ENCODE data around the gene FAM240B. TPM values are rescaled to one million over a fixed set of nuclear protein-coding genes. Genes with fewer than 3 reads are reported as not detected.

Gene FAM240B
- total and polyA plus RNA-seq, 2 experiments from 2014 or later, result not detected

- Histone ChIP-seq H3K36me3 (no peaks in the 10 kb centered on the region), H3K27me3 (no peaks in the 10 kb centered on the region)
- no peak for DNase-seq (ENCODE audit: low read depth in 1 of 2, low spot score in 1 of 2)
Measured at GRCh38 chr9:38671372-38671731, 48.6 kb downstream of the FAM240B start.

GRCh38 chr9:38670542-38671371 lies 49.2 kb downstream of the FAM240B start:
- Histone ChIP-seq H3K4me3 (no peak overlapping the region), H3K4me1 (ENCODE audit: low read depth) (no peaks in the 10 kb centered on the region), H3K27ac (no peak overlapping the region), H3K36me3 (no peaks in the 10 kb centered on the region), H3K27me3 (no peaks in the 10 kb centered on the region), H3K9me3 (ENCODE audit: low read depth) (no peaks in the 10 kb centered on the region)
- no peak for DNase-seq (ENCODE audit: low read depth in 1 of 2, low spot score in 1 of 2)
- TF ChIP-seq, protein P1, sequence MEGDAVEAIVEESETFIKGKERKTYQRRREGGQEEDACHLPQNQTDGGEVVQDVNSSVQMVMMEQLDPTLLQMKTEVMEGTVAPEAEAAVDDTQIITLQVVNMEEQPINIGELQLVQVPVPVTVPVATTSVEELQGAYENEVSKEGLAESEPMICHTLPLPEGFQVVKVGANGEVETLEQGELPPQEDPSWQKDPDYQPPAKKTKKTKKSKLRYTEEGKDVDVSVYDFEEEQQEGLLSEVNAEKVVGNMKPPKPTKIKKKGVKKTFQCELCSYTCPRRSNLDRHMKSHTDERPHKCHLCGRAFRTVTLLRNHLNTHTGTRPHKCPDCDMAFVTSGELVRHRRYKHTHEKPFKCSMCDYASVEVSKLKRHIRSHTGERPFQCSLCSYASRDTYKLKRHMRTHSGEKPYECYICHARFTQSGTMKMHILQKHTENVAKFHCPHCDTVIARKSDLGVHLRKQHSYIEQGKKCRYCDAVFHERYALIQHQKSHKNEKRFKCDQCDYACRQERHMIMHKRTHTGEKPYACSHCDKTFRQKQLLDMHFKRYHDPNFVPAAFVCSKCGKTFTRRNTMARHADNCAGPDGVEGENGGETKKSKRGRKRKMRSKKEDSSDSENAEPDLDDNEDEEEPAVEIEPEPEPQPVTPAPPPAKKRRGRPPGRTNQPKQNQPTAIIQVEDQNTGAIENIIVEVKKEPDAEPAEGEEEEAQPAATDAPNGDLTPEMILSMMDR (IDR thresholded peaks at IDR 0.05; ENCODE audit: low read depth, low read length), result no peak

More at GRCh38 chr9:38671372-38671731, 48.6 kb downstream of the FAM240B start:
- Histone ChIP-seq H3K4me1 (ENCODE audit: low read depth) (no peaks in the 10 kb centered on the region), H3K4me3 (no peak overlapping the region), H3K27ac (no peak overlapping the region), H3K9me3 (ENCODE audit: low read depth) (no peaks in the 10 kb centered on the region)
- TF ChIP-seq, protein P1 (IDR thresholded peaks at IDR 0.05; ENCODE audit: low read depth, low read length), result no peak

- H3K27ac ChIP-seq, result no peak overlapping the region
- no peak overlapping the region for H3K4me3 ChIP-seq
- no peak for DNase-seq (ENCODE audit: low read depth in 1 of 2, low spot score in 1 of 2)
- no peaks in the 10 kb centered on the region for H3K9me3 ChIP-seq (ENCODE audit: low read depth)
- no peaks in the 10 kb centered on the region for H3K27me3 ChIP-seq
- TF ChIP-seq, protein P1 (IDR thresholded peaks at IDR 0.05; ENCODE audit: low read depth, low read length), result no peak
- H3K36me3 ChIP-seq, result no peaks in the 10 kb centered on the region
- no peaks in the 10 kb centered on the region for H3K4me1 ChIP-seq (ENCODE audit: low read depth)
Measured at GRCh38 chr9:38668791-38669466, 51.0 kb downstream of the FAM240B start.

GRCh38 chr9:38662763-38663593 lies 57.0 kb downstream of the FAM240B start:
- no peak overlapping the region for H3K4me3 ChIP-seq
- TF ChIP-seq, protein P1 (IDR thresholded peaks at IDR 0.05; ENCODE audit: low read depth, low read length), result peak; percentile 48
- H3K27ac ChIP-seq, result no peak overlapping the region
- peak in 1 of 2 donors; percentile 52 for DNase-seq (ENCODE audit: low read depth in 1 of 2, low spot score in 1 of 2)
- H3K9me3 ChIP-seq (ENCODE audit: low read depth), result no peaks in the 10 kb centered on the region
- no peaks in the 10 kb centered on the region for H3K4me1 ChIP-seq (ENCODE audit: low read depth)
- H3K27me3 ChIP-seq, result no peaks in the 10 kb centered on the region
- no peaks in the 10 kb centered on the region for H3K36me3 ChIP-seq

- no peaks in the 10 kb centered on the region for H3K4me1 ChIP-seq (ENCODE audit: low read depth)
- H3K27ac ChIP-seq, result no peak overlapping the region
- no peaks in the 10 kb centered on the region for H3K36me3 ChIP-seq
- peaks cover 19% of the 10 kb centered on the region for H3K27me3 ChIP-seq
- no peak overlapping the region for H3K4me3 ChIP-seq
- no peaks in the 10 kb centered on the region for H3K9me3 ChIP-seq (ENCODE audit: low read depth)
- TF ChIP-seq, protein P1 (IDR thresholded peaks at IDR 0.05; ENCODE audit: low read depth, low read length), result no peak
- DNase-seq (ENCODE audit: low read depth in 1 of 2, low spot score in 1 of 2), result no peak
Measured at GRCh38 chr9:38659538-38659937, 60.4 kb downstream of the FAM240B start.

All from cardiac muscle cell (in vitro differentiated cells and primary cell).